ENCODE data around the gene SOD2.

Gene SOD2

DNA sequence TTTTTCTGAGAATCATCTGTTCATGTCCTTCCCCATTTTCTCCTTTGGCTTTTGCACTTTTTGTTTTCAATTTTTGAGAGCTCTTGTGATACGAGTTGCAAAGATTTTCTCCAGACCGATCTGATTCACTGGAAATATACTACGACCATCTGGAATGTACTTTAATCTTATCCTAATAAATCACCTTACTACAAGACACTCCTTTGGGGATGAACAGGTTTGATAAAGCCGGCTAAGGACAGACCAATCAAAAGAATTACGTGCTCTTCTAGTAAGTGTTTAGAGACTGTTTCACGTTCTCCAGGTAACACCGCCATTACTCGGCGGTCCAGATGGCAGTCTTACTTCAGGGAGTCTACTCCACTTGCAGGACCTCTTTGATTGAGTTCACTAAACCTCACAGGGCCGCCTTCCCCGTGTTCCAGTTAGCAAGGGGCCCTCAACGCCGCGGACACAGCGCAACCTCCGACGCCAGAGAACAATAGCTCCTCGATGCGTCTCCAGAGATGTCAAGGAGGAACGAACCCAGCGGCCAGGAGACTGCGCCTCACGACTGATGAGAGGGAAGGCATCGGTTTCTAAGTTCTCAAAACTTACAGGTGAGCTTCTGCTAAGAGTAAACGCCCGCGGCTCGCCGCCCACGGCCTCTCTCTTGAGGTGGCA, 33.3 kb upstream of the SOD2 start:
- peak; percentile 68; the same call in 1 of the 2 replicates for TF ChIP-seq EGR1 (IDR thresholded peaks at IDR 0.05)
- TF ChIP-seq, protein P1, sequence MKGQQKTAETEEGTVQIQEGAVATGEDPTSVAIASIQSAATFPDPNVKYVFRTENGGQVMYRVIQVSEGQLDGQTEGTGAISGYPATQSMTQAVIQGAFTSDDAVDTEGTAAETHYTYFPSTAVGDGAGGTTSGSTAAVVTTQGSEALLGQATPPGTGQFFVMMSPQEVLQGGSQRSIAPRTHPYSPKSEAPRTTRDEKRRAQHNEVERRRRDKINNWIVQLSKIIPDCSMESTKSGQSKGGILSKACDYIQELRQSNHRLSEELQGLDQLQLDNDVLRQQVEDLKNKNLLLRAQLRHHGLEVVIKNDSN (IDR thresholded peaks at IDR 0.05): no peak

DNA sequence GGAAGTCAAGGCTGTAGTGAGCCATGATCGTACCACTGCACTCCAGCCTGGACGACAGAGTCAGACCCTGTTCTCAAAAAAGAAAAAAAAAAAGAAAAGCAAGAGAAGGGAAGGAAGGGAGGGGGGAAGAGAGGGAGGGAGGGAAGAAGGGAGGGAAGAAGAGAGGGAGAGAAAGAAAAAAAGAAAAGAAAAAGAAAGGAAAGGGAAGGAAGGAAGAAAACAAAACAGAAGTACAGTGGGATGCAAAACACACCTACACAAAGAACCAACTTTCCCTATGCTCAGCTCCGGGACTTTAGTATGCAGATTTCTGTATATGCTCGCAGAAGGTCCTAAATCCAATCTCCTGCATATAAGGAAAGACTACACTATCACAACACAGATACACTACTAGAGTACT, 31.7 kb upstream of the SOD2 start:
- TF ChIP-seq MAX (IDR thresholded peaks at IDR 0.05): no peak
- no peak for TF ChIP-seq CREB1 (IDR thresholded peaks at IDR 0.05; ENCODE audit: low read depth)
- TF ChIP-seq YY1 (IDR thresholded peaks at IDR 0.05; ENCODE audit: low read depth): no peak
- TF ChIP-seq TAF1 (IDR thresholded peaks at IDR 0.05; ENCODE audit: low read depth): no peak
- no peak for TF ChIP-seq NFIC (IDR thresholded peaks at IDR 0.05)
- TF ChIP-seq CEBPB (IDR thresholded peaks at IDR 0.05): no peak
- TF ChIP-seq TEAD4 (IDR thresholded peaks at IDR 0.05): no peak
- TF ChIP-seq FOXM1 (IDR thresholded peaks at IDR 0.05; ENCODE audit: borderline replicate concordance, low read depth): no peak
- no peak for TF ChIP-seq ZBTB7A (IDR thresholded peaks at IDR 0.05; ENCODE audit: low read depth)
- no peak for TF ChIP-seq RAD21 (IDR thresholded peaks at IDR 0.05; ENCODE audit: low read depth)
- TF ChIP-seq TCF12 (IDR thresholded peaks at IDR 0.05; ENCODE audit: low read depth): no peak

- no peak for TF ChIP-seq ZBTB7A (IDR thresholded peaks at IDR 0.05; ENCODE audit: low read depth)
- no peak for TF ChIP-seq TCF12 (IDR thresholded peaks at IDR 0.05; ENCODE audit: low read depth)
- TF ChIP-seq TAF1 (IDR thresholded peaks at IDR 0.05; ENCODE audit: low read depth): no peak
- no peak for TF ChIP-seq EP300 (IDR thresholded peaks at IDR 0.05; ENCODE audit: borderline replicate concordance)
- TF ChIP-seq MAX (IDR thresholded peaks at IDR 0.05): no peak
- TF ChIP-seq TEAD4 (IDR thresholded peaks at IDR 0.05): no peak
- no peak for TF ChIP-seq EGR1 (IDR thresholded peaks at IDR 0.05)
- TF ChIP-seq FOXM1 (IDR thresholded peaks at IDR 0.05; ENCODE audit: borderline replicate concordance, low read depth): no peak
- no peak for TF ChIP-seq CREB1 (IDR thresholded peaks at IDR 0.05; ENCODE audit: low read depth)
- TF ChIP-seq NFIC (IDR thresholded peaks at IDR 0.05): no peak
- TF ChIP-seq CEBPB (IDR thresholded peaks at IDR 0.05): no peak
- no peak for TF ChIP-seq YY1 (IDR thresholded peaks at IDR 0.05; ENCODE audit: low read depth)
- TF ChIP-seq, protein P1 (IDR thresholded peaks at IDR 0.05): no peak
- TF ChIP-seq RAD21 (IDR thresholded peaks at IDR 0.05; ENCODE audit: low read depth): no peak
- no peak for TF ChIP-seq REST (IDR thresholded peaks at IDR 0.05; ENCODE audit: low read depth)
Measured at GRCh38 chr6:159723259-159723658, 30.2 kb upstream of the SOD2 start.

DNA sequence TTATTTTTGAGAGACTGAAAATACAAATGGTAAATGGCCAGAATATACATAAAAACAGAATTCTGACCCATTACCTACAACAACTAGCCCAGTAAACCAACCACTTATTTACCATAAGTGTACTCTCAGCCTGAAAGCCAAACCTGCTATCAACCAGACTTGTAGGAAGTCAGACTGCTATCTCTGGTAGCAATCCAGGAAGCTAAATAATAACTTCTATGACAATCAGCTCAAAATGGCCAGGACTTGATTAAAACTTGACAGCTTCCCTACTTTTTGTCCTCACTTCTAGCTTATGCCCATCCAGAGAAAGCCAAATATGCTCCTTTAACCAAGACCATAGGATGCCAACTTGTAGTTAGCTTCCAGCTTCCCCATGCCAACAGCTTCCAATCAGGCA, 29.6 kb upstream of the SOD2 start:
- no peak for TF ChIP-seq EGR1 (IDR thresholded peaks at IDR 0.05)
- TF ChIP-seq REST (IDR thresholded peaks at IDR 0.05; ENCODE audit: low read depth): no peak
- no peak for TF ChIP-seq EP300 (IDR thresholded peaks at IDR 0.05; ENCODE audit: borderline replicate concordance)
- no peak for TF ChIP-seq MAX (IDR thresholded peaks at IDR 0.05)
- TF ChIP-seq ZBTB7A (IDR thresholded peaks at IDR 0.05; ENCODE audit: low read depth): no peak
- TF ChIP-seq NFIC (IDR thresholded peaks at IDR 0.05): no peak
- no peak for TF ChIP-seq TAF1 (IDR thresholded peaks at IDR 0.05; ENCODE audit: low read depth)

DNA sequence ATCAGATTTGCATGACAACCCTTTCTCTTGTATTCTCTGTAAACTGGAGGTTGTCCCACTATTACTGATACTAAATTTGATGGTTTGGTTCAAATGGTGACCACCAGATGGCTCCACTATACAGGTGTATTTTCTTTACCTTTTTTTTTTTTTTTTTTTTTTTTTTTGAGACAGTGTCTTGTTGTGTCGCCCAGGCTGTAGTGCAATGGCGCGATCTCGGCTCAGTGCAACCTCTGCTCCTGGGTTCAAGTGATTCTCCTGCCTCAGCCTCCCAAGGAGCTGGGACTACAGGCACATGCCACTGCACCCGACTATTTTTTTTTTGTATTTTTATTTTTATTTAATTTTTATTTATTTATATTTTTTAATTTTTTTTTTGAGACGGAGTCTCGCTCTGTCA, 27.7 kb upstream of the SOD2 start:
- TF ChIP-seq EP300 (IDR thresholded peaks at IDR 0.05; ENCODE audit: borderline replicate concordance) (no peak), FOXM1 (IDR thresholded peaks at IDR 0.05; ENCODE audit: borderline replicate concordance, low read depth) (no peak), RAD21 (IDR thresholded peaks at IDR 0.05; ENCODE audit: low read depth) (peak; percentile 26; the same call in 1 of the 2 replicates)
- TF ChIP-seq, protein P1 (IDR thresholded peaks at IDR 0.05): no peak

- TF ChIP-seq CEBPB (IDR thresholded peaks at IDR 0.05): no peak
- TF ChIP-seq NFIC (IDR thresholded peaks at IDR 0.05): no peak
- no peak for TF ChIP-seq TAF1 (IDR thresholded peaks at IDR 0.05; ENCODE audit: low read depth)
- no peak for TF ChIP-seq EGR1 (IDR thresholded peaks at IDR 0.05)
- TF ChIP-seq ZBTB7A (IDR thresholded peaks at IDR 0.05; ENCODE audit: low read depth): no peak
- TF ChIP-seq TEAD4 (IDR thresholded peaks at IDR 0.05): no peak
- no peak for TF ChIP-seq RAD21 (IDR thresholded peaks at IDR 0.05; ENCODE audit: low read depth)
- no peak for TF ChIP-seq TCF12 (IDR thresholded peaks at IDR 0.05; ENCODE audit: low read depth)
- TF ChIP-seq CREB1 (IDR thresholded peaks at IDR 0.05; ENCODE audit: low read depth): no peak
- TF ChIP-seq MAX (IDR thresholded peaks at IDR 0.05): no peak
- no peak for TF ChIP-seq EP300 (IDR thresholded peaks at IDR 0.05; ENCODE audit: borderline replicate concordance)
- no peak for TF ChIP-seq FOXM1 (IDR thresholded peaks at IDR 0.05; ENCODE audit: borderline replicate concordance, low read depth)
- no peak for TF ChIP-seq YY1 (IDR thresholded peaks at IDR 0.05; ENCODE audit: low read depth)
- TF ChIP-seq, protein P1 (IDR thresholded peaks at IDR 0.05): no peak
- no peak for TF ChIP-seq REST (IDR thresholded peaks at IDR 0.05; ENCODE audit: low read depth)
Measured at GRCh38 chr6:159719287-159719686, 26.2 kb upstream of the SOD2 start.

Data from Ishikawa (cell line).